RWPE1 (cell line): ENCODE measurements around the gene LAMA3.
A peak's percentile ranks its signal among the peaks of the same experiment; 100 is the strongest.

Experiments
- CTCF ChIA-PET: fragments of 350-600 bp; sonication (Branson Sonifier 250); formaldehyde crosslinking; extraction: SDS; loops from one replicate; lab custom pipeline; 2021; lab: Yijun Ruan, JAX
- POLR2A ChIA-PET: fragments of 400-600 bp; formaldehyde crosslinking; extraction: SDS; loops from one replicate; lab custom pipeline; 2020; ENCODE audit warnings: antibody characterized with exemption; ENCODE audit not compliant: low non-redundant PET; lab: Yijun Ruan, JAX
- DNase-seq: peaks from one replicate; pipeline ENCODE4 v3.0.0; 2012; ENCODE audit warnings: low spot score
- H3K27ac ChIP-seq: fragments of 450-650 bp; 2 replicates; pipeline ENCODE4 v1.5.1; 2017
- TF ChIP-seq, protein P1 (sequence below): fragments of 450-650 bp; conservative IDR thresholded peaks from 2 replicates; pipeline ENCODE4 v1.5.1; 2017; ENCODE audit warnings: low read depth, mild to moderate bottlenecking

The LAMA3 gene

DNA sequence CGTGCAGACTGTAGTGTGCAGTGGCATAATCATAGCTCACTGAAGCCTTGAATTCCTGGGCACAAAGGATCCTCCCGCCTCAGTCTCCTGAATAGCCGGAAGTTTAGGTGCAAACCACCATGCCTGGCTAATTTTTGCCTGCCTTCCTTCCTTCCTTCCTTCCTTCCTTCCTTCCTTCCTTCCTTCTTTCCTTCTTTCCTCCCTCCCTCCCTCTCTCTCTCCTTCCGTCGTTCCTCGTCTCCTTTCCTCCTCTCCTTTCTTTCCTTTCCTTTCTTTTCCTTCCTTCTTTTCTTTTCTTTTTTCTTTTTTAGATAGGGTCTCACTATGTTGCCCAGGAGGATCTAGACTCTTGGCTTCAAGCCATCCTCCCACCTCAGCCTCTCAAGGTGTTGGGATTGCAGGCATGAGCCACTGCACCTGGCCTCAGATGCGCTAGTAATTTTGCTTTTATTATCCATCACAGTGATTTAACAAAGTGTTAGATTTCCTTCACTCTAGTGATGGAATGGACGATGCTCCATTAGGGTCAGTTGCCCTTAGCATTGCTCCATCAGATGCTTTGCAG, 20.0 kb upstream of the LAMA3 start:
- CTCF ChIA-PET: no interaction called here
- DNase-seq: no peak
- TF ChIP-seq, protein P1, sequence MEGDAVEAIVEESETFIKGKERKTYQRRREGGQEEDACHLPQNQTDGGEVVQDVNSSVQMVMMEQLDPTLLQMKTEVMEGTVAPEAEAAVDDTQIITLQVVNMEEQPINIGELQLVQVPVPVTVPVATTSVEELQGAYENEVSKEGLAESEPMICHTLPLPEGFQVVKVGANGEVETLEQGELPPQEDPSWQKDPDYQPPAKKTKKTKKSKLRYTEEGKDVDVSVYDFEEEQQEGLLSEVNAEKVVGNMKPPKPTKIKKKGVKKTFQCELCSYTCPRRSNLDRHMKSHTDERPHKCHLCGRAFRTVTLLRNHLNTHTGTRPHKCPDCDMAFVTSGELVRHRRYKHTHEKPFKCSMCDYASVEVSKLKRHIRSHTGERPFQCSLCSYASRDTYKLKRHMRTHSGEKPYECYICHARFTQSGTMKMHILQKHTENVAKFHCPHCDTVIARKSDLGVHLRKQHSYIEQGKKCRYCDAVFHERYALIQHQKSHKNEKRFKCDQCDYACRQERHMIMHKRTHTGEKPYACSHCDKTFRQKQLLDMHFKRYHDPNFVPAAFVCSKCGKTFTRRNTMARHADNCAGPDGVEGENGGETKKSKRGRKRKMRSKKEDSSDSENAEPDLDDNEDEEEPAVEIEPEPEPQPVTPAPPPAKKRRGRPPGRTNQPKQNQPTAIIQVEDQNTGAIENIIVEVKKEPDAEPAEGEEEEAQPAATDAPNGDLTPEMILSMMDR: no peak
- peak overlapping the region; percentile 68 for H3K27ac ChIP-seq
- POLR2A ChIA-PET: no interaction called here

DNA sequence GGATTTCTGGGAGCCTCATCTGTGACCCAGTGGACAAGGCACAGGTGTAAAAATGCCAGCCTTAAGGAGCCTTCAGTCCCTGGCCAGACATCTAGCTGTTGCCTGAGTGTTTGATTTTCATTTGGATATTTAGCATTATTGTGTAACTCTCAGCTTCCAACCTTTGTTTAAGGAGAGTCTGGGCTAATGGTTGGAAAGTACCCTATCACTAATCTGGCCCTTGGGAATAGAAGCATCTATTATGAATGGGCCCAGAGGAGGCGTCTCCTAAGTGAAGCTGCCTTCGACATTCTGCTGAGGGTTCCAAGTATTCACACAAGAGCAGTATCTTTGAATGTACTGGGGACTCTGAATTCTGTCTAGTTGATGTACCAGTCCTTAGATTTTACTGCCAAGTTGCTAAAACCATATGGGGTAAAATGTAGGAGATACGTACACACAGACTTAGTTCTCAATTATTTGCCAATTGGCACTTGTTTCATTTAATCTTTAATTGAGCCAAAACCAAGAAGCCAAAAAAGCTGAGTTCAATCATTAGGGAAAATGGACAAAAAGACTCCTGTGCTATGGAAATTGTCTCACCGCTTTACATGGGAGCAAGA, 19.3 kb upstream of the LAMA3 start:
- TF ChIP-seq, protein P1: no peak
- no peak for DNase-seq
- POLR2A ChIA-PET: no interaction called here
- CTCF ChIA-PET: no interaction called here
- H3K27ac ChIP-seq: no peak overlapping the region

GRCh38 chr18:23671564-23671963, 17.7 kb upstream of the LAMA3 start:
- DNase-seq: no peak
- ChIA-PET CTCF (no interaction called here), POLR2A (no interaction called here)
- H3K27ac ChIP-seq: peak overlapping the region; percentile 18
- TF ChIP-seq, protein P1: no peak

DNA sequence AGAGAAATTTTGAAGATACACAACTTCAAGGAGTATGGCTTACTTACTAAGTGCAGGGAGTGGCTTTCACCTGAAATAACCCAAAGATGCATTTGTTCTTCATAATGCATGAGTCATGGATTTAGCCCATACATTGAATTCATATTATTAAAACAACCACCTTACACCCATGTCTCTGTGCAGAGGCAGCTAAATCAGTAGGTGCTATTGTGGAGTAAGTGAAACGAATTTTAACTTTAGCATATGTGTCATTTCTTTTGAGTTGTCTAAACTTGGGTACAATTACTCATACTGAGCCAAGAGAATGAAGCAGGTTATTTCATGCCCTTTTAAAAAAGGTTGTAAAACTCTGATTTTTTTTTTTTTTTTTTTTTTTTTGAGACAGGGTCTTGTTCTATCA, 15.5 kb upstream of the LAMA3 start:
- ChIA-PET POLR2A (no interaction called here), CTCF (interaction anchor here (0.7 kb wide), 1 partner anchor 267 kb away, joined by 3 read pairs; no protein-coding TSS in a partner anchor)
- TF ChIP-seq, protein P1: no peak
- DNase-seq: peak; percentile 74
- H3K27ac ChIP-seq: peak overlapping the region; percentile 78

GRCh38 chr18:23675236-23675635, 14.0 kb upstream of the LAMA3 start:
- CTCF ChIA-PET: no interaction called here
- no peak for DNase-seq
- TF ChIP-seq, protein P1: no peak
- POLR2A ChIA-PET: no interaction called here
- no peak overlapping the region for H3K27ac ChIP-seq

DNA sequence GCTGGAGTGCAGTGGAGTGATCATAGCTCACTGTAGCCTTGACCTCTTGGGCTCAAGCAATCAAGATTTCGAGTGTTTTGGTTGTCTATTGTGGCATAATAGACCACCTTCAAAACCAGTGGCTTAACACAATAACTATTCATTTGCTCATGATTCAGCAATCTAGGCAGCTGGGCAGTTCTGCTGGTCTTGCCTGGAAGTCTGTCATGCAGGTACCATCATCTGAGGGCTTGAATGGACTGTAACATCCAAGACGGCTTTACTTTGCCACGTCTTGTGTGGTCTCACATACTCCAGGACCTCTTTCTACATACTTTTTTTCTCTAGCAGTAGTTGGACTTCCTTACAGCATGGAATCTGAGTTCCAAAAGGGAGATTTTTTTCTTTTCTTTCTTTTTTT, 13.4 kb upstream of the LAMA3 start:
- TF ChIP-seq, protein P1: no peak
- POLR2A ChIA-PET: no interaction called here
- CTCF ChIA-PET: no interaction called here
- H3K27ac ChIP-seq: no peak overlapping the region
- DNase-seq: no peak
